Suprapubic skin (tissue), 4 donors: ENCODE measurements around the gene BTG4.

ENCODE experiments used
- CTCF ChIP-seq, 2 donors: fragments of 200-600 bp in 1 of 2; fragments of 450-650 bp in 1 of 2; sonication (generic) in 1 of 2; IDR thresholded peaks; one replicate each; pipeline ENCODE4 v1.5.1; 2016 to 2019; ENCODE audit warnings: antibody characterized with exemption in 2 of 2, mild to moderate bottlenecking in 1 of 2, moderate library complexity in 1 of 2
- EP300 ChIP-seq: sonication (generic); formaldehyde crosslinking; IDR thresholded peaks from one replicate; pipeline ENCODE4 v1.6.1; 2017; ENCODE audit warnings: antibody characterized with exemption
- POLR2A ChIP-seq, 2 donors: fragments of 450-650 bp; IDR thresholded peaks; one replicate each; pipeline ENCODE4 v1.6.1; 2017; ENCODE audit warnings: antibody characterized with exemption in 2 of 2, mild to moderate bottlenecking in 2 of 2, moderate library complexity in 2 of 2
- POLR2AphosphoS5 ChIP-seq, 3 donors: sonication (generic); formaldehyde crosslinking; IDR thresholded peaks; one replicate each; pipeline ENCODE4 v1.6.1; 2017; ENCODE audit warnings: antibody characterized with exemption in 3 of 3

GRCh38 chr11:111522426-111522825, 10.2 kb upstream of the BTG4 start:
- no peak for TF ChIP-seq CTCF (IDR thresholded peaks at IDR 0.05)
- no peak for TF ChIP-seq EP300
- TF ChIP-seq POLR2A (IDR thresholded peaks at IDR 0.05) = no peak
- TF ChIP-seq POLR2AphosphoS5 (IDR thresholded peaks at IDR 0.05) = no peak
